ENCODE data around the gene PALB2.

Gene PALB2

DNA sequence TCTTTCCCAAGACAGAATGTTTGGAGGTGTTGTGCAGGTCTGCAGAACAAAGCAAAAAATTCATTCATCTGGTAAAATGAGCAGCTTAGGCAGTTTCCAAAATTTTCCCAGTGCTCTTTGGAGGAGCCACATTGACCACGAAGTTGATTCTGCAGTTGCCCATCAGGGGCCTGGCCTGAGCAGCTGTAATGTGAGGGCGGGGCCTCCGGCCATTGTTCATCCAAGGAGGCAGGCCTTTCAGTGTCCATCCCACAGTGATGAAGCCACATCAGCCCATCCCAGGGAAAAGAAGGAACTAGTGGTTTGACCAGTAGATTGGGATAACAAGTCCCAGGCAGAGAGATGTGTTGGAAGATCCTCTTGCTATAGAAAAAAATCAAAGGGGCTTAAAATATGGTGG is 73.5 kb downstream of the PALB2 start:
- in situ Hi-C loops (cut with HindIII; ENCODE audit: low pct_unique_long_range_greater_than_20kb, low sequenced_read_pairs) = no loop called here
- no peak for TF ChIP-seq JUND (IDR thresholded peaks at IDR 0.05; ENCODE audit: low read depth)
- no peak for DNase-seq (ENCODE audit: low read depth in 1 of 2, low spot score in 1 of 2)

- in situ Hi-C loops (cut with HindIII; ENCODE audit: low pct_unique_long_range_greater_than_20kb, low sequenced_read_pairs) = no loop called here
- DNase-seq (ENCODE audit: low read depth in 1 of 2, low spot score in 1 of 2) = no peak
- no peak for TF ChIP-seq JUND (IDR thresholded peaks at IDR 0.05; ENCODE audit: low read depth)
Measured at GRCh38 chr16:23566724-23567123, 74.4 kb downstream of the PALB2 start.

DNA sequence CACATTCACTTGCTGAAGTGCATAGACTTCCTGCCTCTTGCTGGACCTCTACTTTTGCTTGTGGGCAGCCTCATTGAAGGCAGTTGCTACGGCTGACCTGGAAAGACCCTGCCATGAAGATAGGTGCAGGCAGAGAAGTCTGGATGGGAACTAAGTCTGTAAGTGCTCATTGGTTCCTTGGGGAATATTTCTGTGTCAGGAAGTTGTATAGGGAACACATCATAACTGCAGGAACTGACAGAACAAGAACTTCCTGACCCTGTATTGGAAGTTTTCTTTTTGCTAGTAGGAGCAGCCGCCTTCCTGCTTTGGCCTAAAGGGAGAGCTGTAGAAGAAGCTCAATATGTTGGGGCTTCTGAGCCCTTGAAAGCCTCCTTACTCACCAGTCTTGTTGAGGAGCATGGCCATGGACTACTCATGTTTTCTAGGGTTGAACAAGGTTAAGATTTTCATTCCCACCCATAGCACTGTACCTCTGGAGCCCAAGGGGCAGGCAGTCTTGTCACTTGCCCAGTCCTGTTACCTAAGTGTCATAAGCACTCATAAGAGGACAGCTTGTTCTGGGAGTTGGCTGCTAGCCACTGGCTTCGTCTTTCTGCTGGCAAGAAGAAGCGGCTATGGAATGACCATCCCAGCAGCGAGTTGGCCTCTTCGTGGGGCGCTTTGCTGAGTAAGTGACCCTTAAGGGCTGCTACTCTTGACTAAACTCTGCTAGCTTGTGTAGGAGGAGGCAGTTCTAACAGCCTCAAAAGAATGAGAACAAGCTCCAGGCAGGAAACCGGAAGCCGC is 76.3 kb downstream of the PALB2 start:
- in situ Hi-C loops (cut with HindIII; ENCODE audit: low pct_unique_long_range_greater_than_20kb, low sequenced_read_pairs) = no loop called here
- no peak for TF ChIP-seq JUND (IDR thresholded peaks at IDR 0.05; ENCODE audit: low read depth)
- no peak for DNase-seq (ENCODE audit: low read depth in 1 of 2, low spot score in 1 of 2)

DNA sequence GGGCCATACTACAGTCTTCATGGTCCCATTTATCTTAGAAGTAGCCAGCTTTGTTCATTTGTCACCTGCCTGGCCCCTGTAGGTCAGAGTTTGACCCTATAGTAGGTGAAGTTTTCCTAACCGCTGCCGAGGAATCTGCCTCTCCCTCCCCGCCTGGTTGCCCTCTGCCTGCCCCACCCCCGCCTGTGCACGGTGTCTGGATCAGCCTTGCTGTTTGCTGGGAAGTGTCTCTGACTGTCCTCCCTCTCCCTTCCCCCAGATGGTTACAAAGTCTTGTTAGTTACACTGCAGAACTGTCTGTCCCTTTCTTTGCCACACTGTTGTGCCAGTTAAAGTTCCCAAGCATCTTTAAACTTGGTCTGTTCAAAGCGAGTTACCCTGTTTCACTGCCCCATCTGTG is 77.9 kb downstream of the PALB2 start:
- no peak for TF ChIP-seq JUND (IDR thresholded peaks at IDR 0.05; ENCODE audit: low read depth)
- no peak for DNase-seq (ENCODE audit: low read depth in 1 of 2, low spot score in 1 of 2)
- in situ Hi-C loops (cut with HindIII; ENCODE audit: low pct_unique_long_range_greater_than_20kb, low sequenced_read_pairs) = no loop called here

- no peak for TF ChIP-seq JUND (IDR thresholded peaks at IDR 0.05; ENCODE audit: low read depth)
- in situ Hi-C loops (cut with HindIII; ENCODE audit: low pct_unique_long_range_greater_than_20kb, low sequenced_read_pairs) = no loop called here
- no peak for DNase-seq (ENCODE audit: low read depth in 1 of 2, low spot score in 1 of 2)
Measured at GRCh38 chr16:23562505-23562904, 78.6 kb downstream of the PALB2 start.

GRCh38 chr16:23561586-23561985 is 79.5 kb downstream of the PALB2 start:
- in situ Hi-C loops (cut with HindIII; ENCODE audit: low pct_unique_long_range_greater_than_20kb, low sequenced_read_pairs) = no loop called here
- DNase-seq (ENCODE audit: low read depth in 1 of 2, low spot score in 1 of 2) = no peak
- TF ChIP-seq JUND (IDR thresholded peaks at IDR 0.05; ENCODE audit: low read depth) = no peak

- peak in 1 of 2 experiments; percentile 28 for DNase-seq (ENCODE audit: low read depth in 1 of 2, low spot score in 1 of 2)
- no peak for TF ChIP-seq JUND (IDR thresholded peaks at IDR 0.05; ENCODE audit: low read depth)
- in situ Hi-C loops (cut with HindIII; ENCODE audit: low pct_unique_long_range_greater_than_20kb, low sequenced_read_pairs) = no loop called here
Measured at GRCh38 chr16:23557779-23558702, 83.1 kb downstream of the PALB2 start.

- TF ChIP-seq JUND (IDR thresholded peaks at IDR 0.05; ENCODE audit: low read depth) = no peak
- in situ Hi-C loops (cut with HindIII; ENCODE audit: low pct_unique_long_range_greater_than_20kb, low sequenced_read_pairs) = no loop called here
- DNase-seq (ENCODE audit: low read depth in 1 of 2, low spot score in 1 of 2) = peak; percentile 90 to 99
Measured at GRCh38 chr16:23556881-23557778, 84.0 kb downstream of the PALB2 start, which contains the start of the genes EARS2 and UBFD1. Gene EARS2 (minus strand): TSS chr16:23557350. CDS start chr16:23557343, 7 bp downstream. Gene UBFD1 (plus strand): TSS chr16:23557727. CDS start chr16:23557743, 16 bp downstream.

- DNase-seq (ENCODE audit: low read depth in 1 of 2, low spot score in 1 of 2) = no peak
- no peak for TF ChIP-seq JUND (IDR thresholded peaks at IDR 0.05; ENCODE audit: low read depth)
- in situ Hi-C loops (cut with HindIII; ENCODE audit: low pct_unique_long_range_greater_than_20kb, low sequenced_read_pairs) = no loop called here
Measured at GRCh38 chr16:23554536-23554935, 86.6 kb downstream of the PALB2 start.
